K562 (cell line): Measurements from ENCODE around the gene CD6. TPM values are rescaled to one million over a fixed set of nuclear protein-coding genes. Genes with fewer than 3 reads are reported as not detected.

Experiments used
- ATAC-seq: fragments of 200-7000 bp; cut with Tn5 transposase; 3 replicates; pipeline ENCODE4 v1.9.1; 2020; ENCODE audit warnings: moderate library complexity
- BruUV-seq: library from RNA; stranded (reverse); fragments of 400-500 nt; replicated peaks from 2 replicates; lab custom pipeline; 2021; lab: Mats Ljungman, UMichigan
- CTCF ChIA-PET: fragments of 300-600 bp; formaldehyde crosslinking; extraction: SDS; loops from one replicate; lab custom pipeline; 2021; ENCODE audit warnings: low intra/inter-chr PET ratio; lab: Yijun Ruan, JAX
- POLR2A ChIA-PET: fragments of 300-600, 350-650 bp; sonication (Branson Sonifier 250); formaldehyde crosslinking; extraction: SDS; loops from one replicate; lab custom pipeline; 2021; ENCODE audit warnings: antibody characterized with exemption, inconsistent platforms; lab: Yijun Ruan, JAX
- DNase-seq, 4 experiments: peaks; one replicate each; pipeline versions ENCODE4 v3.0.0 to v3.0.0-alpha.2; 2011 to 2018; ENCODE audit warnings: low spot score in 3 of 4, mixed read lengths in 3 of 4; ENCODE audit errors: extremely low read depth in 1 of 4
- FAIRE-seq: peaks from 2 replicates; lab custom pipeline; 2011; peaks lifted over from hg19 to GRCh38; lab: Jason Lieb, UNC
- H2AFZ ChIP-seq: 2 replicates; pipeline ENCODE4 v1.6.0; 2011; ENCODE audit warnings: low read depth, low read length, control low read depth, inconsistent platforms
- H3K27ac ChIP-seq: fragments of 200-600 bp; 3 replicates; pipeline ENCODE4 v1.8.0; 2011; ENCODE audit warnings: low read depth, mild to moderate bottlenecking, control low read depth, inconsistent platforms, low read length, moderate library complexity, mixed read lengths; ENCODE audit errors: extremely low read depth
- H3K27me3 ChIP-seq, 2 experiments: fragments of 300-600 bp in 1 of 2; 2 replicates in 1 of 2; 3 replicates in 1 of 2; pipeline versions ENCODE4 v1.6.0 to v1.8.0; 2011; ENCODE audit warnings: inconsistent platforms in 2 of 2, low read length in 2 of 2, mild to moderate bottlenecking in 1 of 2, mixed read lengths in 1 of 2, moderate library complexity in 1 of 2; ENCODE audit not compliant: control insufficient read depth in 2 of 2, insufficient read depth in 2 of 2
- H3K36me3 ChIP-seq: fragments of 300-600 bp; 3 replicates; pipeline ENCODE4 v1.8.0; 2011; ENCODE audit warnings: mild to moderate bottlenecking, low read length, inconsistent platforms; ENCODE audit not compliant: control insufficient read depth, insufficient read depth
- H3K4me1 ChIP-seq, 2 experiments: fragments of 200-600 bp in 1 of 2; replicated peaks in 1 of 2; 2 replicates in 1 of 2; 3 replicates in 1 of 2; pipeline versions ENCODE4 v1.5.1 to v1.8.0; 2011; ENCODE audit warnings: inconsistent platforms in 2 of 2, low read length in 2 of 2, mild to moderate bottlenecking in 1 of 2, mixed read lengths in 1 of 2, moderate library complexity in 1 of 2; ENCODE audit not compliant: control insufficient read depth in 2 of 2, insufficient read depth in 2 of 2
- H3K4me2 ChIP-seq: 2 replicates; pipeline ENCODE4 v1.6.1; 2011; ENCODE audit warnings: low read length, control low read depth, inconsistent platforms, mixed read lengths; ENCODE audit not compliant: insufficient read depth
- H3K4me3 ChIP-seq: fragments of 200-600 bp; sonication (generic), shearing (Covaris generic); 2 replicates; pipeline ENCODE4 v1.5.1; 2016; ENCODE audit warnings: control low read depth, inconsistent platforms
- H3K79me2 ChIP-seq: fragments of 200-600 bp; 3 replicates; pipeline ENCODE4 v1.8.0; 2011; ENCODE audit warnings: low read length, inconsistent platforms; ENCODE audit not compliant: control insufficient read depth, insufficient read depth
- H3K9ac ChIP-seq, 2 experiments: 2 replicates each; pipeline versions ENCODE4 v1.6.0 to v1.6.1; 2011; ENCODE audit warnings: low read depth in 2 of 2, low read length in 2 of 2, control low read depth in 1 of 2, inconsistent platforms in 1 of 2, mild to moderate bottlenecking in 1 of 2, mixed read lengths in 1 of 2; ENCODE audit not compliant: insufficient read depth in 1 of 2
- H3K9me1 ChIP-seq: one replicate; pipeline ENCODE4 v1.6.0; 2011; ENCODE audit warnings: inconsistent platforms, mild to moderate bottlenecking, low read length, moderate library complexity; ENCODE audit not compliant: control insufficient read depth, insufficient read depth
- H3K9me3 ChIP-seq: replicated peaks from 2 replicates; pipeline ENCODE4 v1.5.1; 2011; ENCODE audit warnings: low read depth, low read length, inconsistent platforms; ENCODE audit not compliant: control insufficient read depth, insufficient read depth
- H4K20me1 ChIP-seq: replicated peaks from 2 replicates; pipeline ENCODE4 v1.6.1; 2011; ENCODE audit warnings: low read length, inconsistent platforms, mixed read lengths; ENCODE audit not compliant: control insufficient read depth, insufficient read depth
- ELF2 ChIP-seq: fragments of 250-450 bp; sonication (Bioruptor Pico); IDR thresholded peaks from 2 replicates; pipeline ENCODE4 v1.5.0; 2021; ENCODE audit warnings: mild to moderate bottlenecking
- GATA2 ChIP-seq: sonication (generic); formaldehyde crosslinking; IDR thresholded peaks from 2 replicates; pipeline ENCODE4 v1.4.0; 2020; ENCODE audit warnings: mild to moderate bottlenecking, missing genetic modification reagents
- HSF4 ChIP-seq: fragments of 250-450 bp; sonication (Bioruptor Pico); IDR thresholded peaks from 2 replicates; pipeline ENCODE4 v2.1.2; 2022; ENCODE audit warnings: mild to moderate bottlenecking, moderate library complexity, borderline replicate concordance
- SMC3 ChIP-seq: conservative IDR thresholded peaks from 2 replicates; pipeline ENCODE4 v1.6.1; 2011; ENCODE audit warnings: low read depth, low read length, improper control_type of control experiment; ENCODE audit not compliant: insufficient read depth
- TAF15 ChIP-seq: fragments of 200-400 bp; formaldehyde crosslinking; IDR thresholded peaks from 2 replicates; pipeline ENCODE4 v1.6.1; 2017; ENCODE audit warnings: mild to moderate bottlenecking, low read depth, low read length, moderate library complexity
- ZBTB33 ChIP-seq: sonication (generic); formaldehyde crosslinking; IDR thresholded peaks from 2 replicates; pipeline ENCODE4 v1.8.1; 2023; ENCODE audit warnings: mild to moderate bottlenecking, missing genetic modification reagents
- ZNF134 ChIP-seq: fragments of 250-450 bp; sonication (Bioruptor Pico); conservative IDR thresholded peaks from 2 replicates; pipeline ENCODE4 v1.4.0; 2020
- ZNF175 ChIP-seq: fragments of 200-800 bp; sonication (Bioruptor generic); IDR thresholded peaks from 2 replicates; pipeline ENCODE4 v1.6.1; 2016; ENCODE audit warnings: low read depth, mild to moderate bottlenecking, missing genetic modification characterization, missing compliant biosample characterization
- ZNF184 ChIP-seq: sonication (generic); formaldehyde crosslinking; IDR thresholded peaks from 2 replicates; pipeline ENCODE4 v1.5.0; 2020; ENCODE audit warnings: missing genetic modification reagents
- ZNF232 ChIP-seq: sonication (generic); formaldehyde crosslinking; IDR thresholded peaks from 2 replicates; pipeline ENCODE4 v1.8.0; 2022; ENCODE audit warnings: mild to moderate bottlenecking, missing genetic modification reagents
- ZNF668 ChIP-seq: fragments of 250-450 bp; sonication (Bioruptor Pico); IDR thresholded peaks from 2 replicates; pipeline ENCODE4 v1.8.0; 2022; ENCODE audit warnings: mild to moderate bottlenecking, inconsistent platforms
- WGBS: fragments of 100-300 bp; shearing (Covaris generic); methylation state at CpG from one replicate; pipeline ENCODE4 v1.1.6; 2016; ENCODE audit warnings: low coverage, mixed read lengths; ENCODE audit not compliant: insufficient coverage; ENCODE audit errors: missing lambda C conversion rate; 5-methylcytosine and 5-hydroxymethylcytosine counted together
- in situ Hi-C: fragments of 300-500 bp; cut with MboI; formaldehyde crosslinking; loops from 4 replicates; pipeline ENCODE4 v1.15.0; 2018; ENCODE audit warnings: inconsistent platforms, mixed read lengths
- intact Hi-C: fragments of 100-400 bp; cut with micrococcal nuclease; formaldehyde crosslinking; loops from 2 replicates; pipeline ENCODE4 v1.14.2; 2022
- polyA plus RNA-seq, 8 experiments: library from polyadenylated mRNA; depleted of rRNA in 4 of 8; stranded (reverse) in 5 of 8; unstranded in 3 of 8; fragments of >200 nt; fragmentation: Nextera tagmentation in 2 of 8; fragmentation: Illumina TruSeq in 1 of 8; extraction: Ambion mirVana in 2 of 8; extraction: Trizol in 1 of 8; gene quantifications; 2 replicates each; pipeline versions ENCODE4 v1.2.1 to v1.2.3, GENCODE V29; 2011 to 2014; ENCODE audit warnings: inconsistent platforms in 1 of 8, missing spikeins in 1 of 8
- total RNA-seq, 7 experiments: library from RNA; depleted of rRNA in 6 of 7; stranded (reverse); fragments of >200 nt in 6 of 7; fragmentation: Illumina TruSeq in 2 of 7; extraction: Trizol in 2 of 7; gene quantifications; 2 replicates each; pipeline versions ENCODE4 v1.2.1 to v1.2.3, GENCODE V29; 2011 to 2021; ENCODE audit warnings: low replicate concordance in 1 of 7

CD6 gene
- total and polyA plus RNA-seq, 9 of the 15 experiments (the other 6 are each of a cell fraction or from before 2014, with no cell fraction given), result 0.84 TPM; not detected in 8

GRCh38 chr11:60927061-60927592, 44.4 kb upstream of the CD6 start:
- CTCF ChIA-PET, result no interaction called here
- FAIRE-seq (no peak), DNase-seq (no peak)
- peaks cover 0 to 25% of the 10 kb centered on the region in 2 experiments; a peak in 3 of 5 replicates for H3K4me1 ChIP-seq
- H3K9me3 ChIP-seq, result no peaks in the 10 kb centered on the region
- no peak overlapping the region for H3K4me3 ChIP-seq
- H3K9ac ChIP-seq, result no peak overlapping the region
- peaks cover 12% of the 10 kb centered on the region; the same call in 2 of the 3 replicates for H3K36me3 ChIP-seq
- H3K27me3 ChIP-seq, result peaks cover 53 to 77% of the 10 kb centered on the region in 2 experiments
- no peak overlapping the region for H3K4me2 ChIP-seq
- intact Hi-C loops, result no loop called here
- no peak overlapping the region for H2AFZ ChIP-seq
- no peak for TF ChIP-seq TAF15
- TF ChIP-seq SMC3, result no peak
- no peak for TF ChIP-seq ELF2 (CRISPR knock-in tag)
- no peak for TF ChIP-seq ZNF668 (CRISPR knock-in tag)
- no peak for TF ChIP-seq ZNF232 (CRISPR knock-in tag)
- no peak for TF ChIP-seq GATA2 (CRISPR knock-in tag)
- no peak for TF ChIP-seq ZBTB33 (CRISPR knock-in tag)
- TF ChIP-seq ZNF175 (CRISPR knock-in tag), result no peak
- no peak for TF ChIP-seq ZNF184
- TF ChIP-seq HSF4 (CRISPR knock-in tag), result no peak
- TF ChIP-seq ZNF134 (CRISPR knock-in tag), result no peak
- TF ChIP-seq, all 486 proteins: peak for 0
- BruUV-seq, result no TSS peak
- H3K79me2 ChIP-seq, result no peaks in the 10 kb centered on the region
- no peak for ATAC-seq
- H3K27ac ChIP-seq, result no peak overlapping the region
- POLR2A ChIA-PET, result interaction anchor here (0.5 to 1.9 kb wide), 4 partner anchors 11 to 213 kb away, joined by 3 to 7 read pairs (median 3); partner anchors contain the start of gene TMEM109
- 0 out of 2 replicates have a peak, but pooled peaks cover 10% of the 10 kb centered on the region for H4K20me1 ChIP-seq
- no peaks in the 10 kb centered on the region for H3K9me1 ChIP-seq
- in situ Hi-C loops, result no loop called here
- WGBS, result 3% methylated on average over 8 of the region's 8 CpGs
